ENCODE results near the gene ZMYND15. TPM values are rescaled to one million over a fixed set of nuclear protein-coding genes. Genes with fewer than 3 reads are reported as not detected.

Gene ZMYND15
- total RNA-seq, 1 donor from 2014 or later: 0.22 TPM

Other genes starting within 250 kb of the ZMYND15 start
- gene SPNS2, start 241.0 kb upstream of the ZMYND15 start, total RNA-seq: 0.60 and 1.5 TPM in 2 replicates
- 55.2 and 55.6 TPM in 2 replicates for gene MYBBP1A, start 184.4 kb upstream of the ZMYND15 start, total RNA-seq
- not detected in 2 replicates for gene GGT6, start 179.3 kb upstream of the ZMYND15 start, total RNA-seq
- gene SMTNL2, start 155.3 kb upstream of the ZMYND15 start, total RNA-seq: 8.3 and 8.6 TPM in 2 replicates
- 0.33 and 0.69 TPM in 2 replicates for gene ALOX15, start 98.2 kb upstream of the ZMYND15 start, total RNA-seq
- 95.2 and 103 TPM in 2 replicates for gene PELP1, start 35.7 kb upstream of the ZMYND15 start, total RNA-seq
- gene ARRB2, start 29.2 kb upstream of the ZMYND15 start, total RNA-seq: 52.6 and 53.8 TPM in 2 replicates
- 19.6 and 22.4 TPM in 2 replicates for gene MED11, start 8.4 kb upstream of the ZMYND15 start, total RNA-seq
- gene CXCL16, start 95 bp downstream of the ZMYND15 start, total RNA-seq: 4.0 and 4.3 TPM in 2 replicates
- gene TM4SF5, start 32.1 kb downstream of the ZMYND15 start, total RNA-seq: 0.44 and 0.57 TPM in 2 replicates
- 1.3 and 2.0 TPM in 2 replicates for gene VMO1, start 46.5 kb downstream of the ZMYND15 start, total RNA-seq
- gene GLTPD2, start 49.1 kb downstream of the ZMYND15 start, total RNA-seq: 4.0 and 4.1 TPM in 2 replicates
- gene PSMB6, start 56.3 kb downstream of the ZMYND15 start, total RNA-seq: 126 and 137 TPM in 2 replicates
- gene PLD2, start 67.3 kb downstream of the ZMYND15 start, total RNA-seq: 80.3 and 81.0 TPM in 2 replicates
- 139 and 145 TPM in 2 replicates for gene MINK1, start 93.5 kb downstream of the ZMYND15 start, total RNA-seq
- 3.6 and 3.7 TPM in 2 replicates for gene C17orf107, start 159.7 kb downstream of the ZMYND15 start, total RNA-seq
- gene CHRNE, start 163.3 kb downstream of the ZMYND15 start, total RNA-seq: 0.31 and 0.36 TPM in 2 replicates
- not detected in 2 replicates for gene GP1BA, start 192.4 kb downstream of the ZMYND15 start, total RNA-seq
- 46.8 and 47.4 TPM in 2 replicates for gene SLC25A11, start 200.2 kb downstream of the ZMYND15 start, total RNA-seq
- 97.4 and 106 TPM in 2 replicates for gene RNF167, start 200.4 kb downstream of the ZMYND15 start, total RNA-seq
- 372 and 404 TPM in 2 replicates for gene PFN1, start 208.7 kb downstream of the ZMYND15 start, total RNA-seq
- 23.4 and 25.8 TPM in 2 replicates for gene ENO3, start 211.3 kb downstream of the ZMYND15 start, total RNA-seq
- 70.3 and 71.4 TPM in 2 replicates for gene SPAG7, start 228.0 kb downstream of the ZMYND15 start, total RNA-seq
- gene CAMTA2, start 247.8 kb downstream of the ZMYND15 start, total RNA-seq: 34.1 and 34.2 TPM in 2 replicates

Data from progenitor cell of endocrine pancreas (in vitro differentiated cells).